ENCODE results near the gene PCBP3.

- no peak for TF ChIP-seq CTCF (IDR thresholded peaks at IDR 0.05)
- TF ChIP-seq ZFX (IDR thresholded peaks at IDR 0.05; ENCODE audit: borderline replicate concordance), result no peak
These were observed 6.4 kb upstream of the PCBP3 start for GRCh38 chr21:45636951-45637646.

Measured in 22Rv1 (cell line).